Bronchial epithelial cell (primary cell): ENCODE results near the gene PPP2R3A. TPM values are rescaled to one million over a fixed set of nuclear protein-coding genes. Genes with fewer than 3 reads are reported as not detected.
"Not testable (repeated sequence)": the region's sequence is repeated elsewhere in the genome, so short reads cannot be mapped to it uniquely, and the experiment has no call there.

Experiments
- DNase-seq: peaks from one replicate; pipeline ENCODE4 v3.0.0-alpha.2; 2010; ENCODE audit warnings: low read depth
- FAIRE-seq: peaks from 2 replicates; lab custom pipeline; 2011; peaks lifted over from hg19 to GRCh38; lab: Jason Lieb, UNC
- H3K27me3 ChIP-seq: 2 replicates; pipeline ENCODE4 v1.5.1; 2011; ENCODE audit warnings: low read length; ENCODE audit not compliant: control insufficient read depth, insufficient read depth
- H3K36me3 ChIP-seq: 2 replicates; pipeline ENCODE4 v1.5.1; 2011; ENCODE audit warnings: low read length; ENCODE audit not compliant: control insufficient read depth, insufficient read depth
- H3K4me3 ChIP-seq: 2 replicates; pipeline ENCODE4 v1.5.1; 2011; ENCODE audit warnings: mild to moderate bottlenecking, low read depth, low read length, control low read depth
- total RNA-seq: library from RNA; depleted of rRNA; stranded (reverse); fragments of >200 nt; gene quantifications from 2 replicates; pipeline ENCODE4 v1.2.1, GENCODE V29; 2014
- TF ChIP-seq, protein P1 (sequence below): IDR thresholded peaks from 2 replicates; pipeline ENCODE4 v1.5.1; 2011; ENCODE audit warnings: mild to moderate bottlenecking, moderate library complexity, low read length, control low read depth, inconsistent platforms; ENCODE audit not compliant: insufficient read depth, severe bottlenecking

Gene PPP2R3A
- total RNA-seq, 1 donor from 2014 or later, result 4.2 TPM

DNA sequence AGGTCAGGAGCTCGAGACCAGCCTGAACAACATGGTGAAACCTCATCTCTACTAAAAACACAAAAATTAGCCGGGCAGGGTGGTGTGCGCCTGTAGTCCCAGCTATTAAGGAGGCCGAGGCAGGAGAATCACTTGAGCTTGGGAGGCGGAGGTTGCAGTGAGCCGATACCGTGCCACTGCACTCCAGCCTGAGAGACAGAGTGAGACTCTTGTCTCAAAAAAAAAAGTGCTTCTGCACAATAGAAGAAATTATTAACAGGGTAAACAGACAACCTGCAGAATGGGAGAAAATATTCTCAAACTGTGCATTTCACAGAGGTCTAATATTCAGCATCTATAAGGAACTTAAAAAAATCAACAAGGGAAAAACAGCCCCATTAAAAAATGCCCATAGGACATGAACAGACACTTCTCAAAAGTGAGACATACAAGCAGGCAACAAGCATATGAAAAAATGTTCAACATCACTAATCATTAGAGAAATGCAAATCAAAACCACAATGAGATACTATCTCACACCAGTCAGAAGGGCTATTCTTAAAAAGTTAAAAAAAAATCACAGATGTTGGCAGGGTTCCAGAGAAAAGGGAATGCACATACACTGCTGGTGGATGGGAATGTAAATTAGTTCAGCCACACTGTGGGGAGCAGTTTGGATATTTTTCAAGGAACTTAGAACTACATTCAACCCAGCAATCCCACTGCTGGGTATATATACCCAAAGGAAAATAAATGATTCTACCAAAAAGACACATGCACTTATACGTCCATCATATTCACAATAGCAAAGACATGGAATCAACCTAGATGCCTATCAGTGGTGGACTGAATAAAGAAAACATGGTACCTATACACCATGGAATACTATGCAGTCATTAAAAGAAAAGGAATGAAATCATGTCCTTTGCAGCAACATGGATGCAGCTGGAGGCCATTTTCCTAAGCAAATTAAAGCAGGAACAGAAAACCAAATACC lies 155.1 kb downstream of the PPP2R3A start:
- TF ChIP-seq, protein P1, sequence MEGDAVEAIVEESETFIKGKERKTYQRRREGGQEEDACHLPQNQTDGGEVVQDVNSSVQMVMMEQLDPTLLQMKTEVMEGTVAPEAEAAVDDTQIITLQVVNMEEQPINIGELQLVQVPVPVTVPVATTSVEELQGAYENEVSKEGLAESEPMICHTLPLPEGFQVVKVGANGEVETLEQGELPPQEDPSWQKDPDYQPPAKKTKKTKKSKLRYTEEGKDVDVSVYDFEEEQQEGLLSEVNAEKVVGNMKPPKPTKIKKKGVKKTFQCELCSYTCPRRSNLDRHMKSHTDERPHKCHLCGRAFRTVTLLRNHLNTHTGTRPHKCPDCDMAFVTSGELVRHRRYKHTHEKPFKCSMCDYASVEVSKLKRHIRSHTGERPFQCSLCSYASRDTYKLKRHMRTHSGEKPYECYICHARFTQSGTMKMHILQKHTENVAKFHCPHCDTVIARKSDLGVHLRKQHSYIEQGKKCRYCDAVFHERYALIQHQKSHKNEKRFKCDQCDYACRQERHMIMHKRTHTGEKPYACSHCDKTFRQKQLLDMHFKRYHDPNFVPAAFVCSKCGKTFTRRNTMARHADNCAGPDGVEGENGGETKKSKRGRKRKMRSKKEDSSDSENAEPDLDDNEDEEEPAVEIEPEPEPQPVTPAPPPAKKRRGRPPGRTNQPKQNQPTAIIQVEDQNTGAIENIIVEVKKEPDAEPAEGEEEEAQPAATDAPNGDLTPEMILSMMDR, result no peak
- DNase-seq (no peak), FAIRE-seq (no peak)
- Histone ChIP-seq H3K27me3 (no peaks in the 10 kb centered on the region), H3K36me3 (no peaks in the 10 kb centered on the region), H3K4me3 (no peak overlapping the region)

GRCh38 chr3:136122006-136122405 lies 156.5 kb downstream of the PPP2R3A start:
- TF ChIP-seq, protein P1, result no peak
- Histone ChIP-seq H3K36me3 (no peaks in the 10 kb centered on the region), H3K4me3 (no peak overlapping the region), H3K27me3 (no peaks in the 10 kb centered on the region)
- FAIRE-seq (no peak), DNase-seq (peak; percentile 38)

DNA sequence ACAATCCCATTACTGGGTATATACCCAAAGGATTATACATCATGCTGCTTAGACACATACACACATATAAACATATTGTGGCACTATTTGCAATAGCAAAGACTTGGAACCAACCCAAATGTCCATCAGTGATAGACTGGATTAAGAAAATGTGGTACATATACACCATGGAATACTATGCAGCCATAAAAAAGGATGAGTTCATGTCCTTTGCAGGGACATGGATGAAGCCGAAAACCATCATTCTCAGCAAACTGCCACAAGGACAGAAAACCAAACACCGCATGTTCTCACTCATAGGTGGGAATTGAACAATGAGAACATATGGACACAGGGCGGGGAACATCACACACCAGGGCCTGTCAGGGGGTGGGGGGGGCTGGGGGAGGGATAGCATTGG lies 166.1 kb downstream of the PPP2R3A start:
- H3K27me3 ChIP-seq, DNase-seq, FAIRE-seq, H3K4me3 ChIP-seq, H3K36me3 ChIP-seq: not testable (repeated sequence)

GRCh38 chr3:136134091-136134490 lies 168.6 kb downstream of the PPP2R3A start:
- TF ChIP-seq, protein P1, result no peak
- H3K36me3 ChIP-seq, result no peaks in the 10 kb centered on the region

GRCh38 chr3:136135039-136135802 lies 169.7 kb downstream of the PPP2R3A start:
- TF ChIP-seq, protein P1, result no peak
- FAIRE-seq (no peak), DNase-seq (no peak)
- no peaks in the 10 kb centered on the region for H3K36me3 ChIP-seq
- no peak overlapping the region for H3K4me3 ChIP-seq
- H3K27me3 ChIP-seq, result no peaks in the 10 kb centered on the region

More at GRCh38 chr3:136134091-136134490, 168.6 kb downstream of the PPP2R3A start:
- no peak overlapping the region for H3K4me3 ChIP-seq
- DNase-seq, result no peak
- no peaks in the 10 kb centered on the region for H3K27me3 ChIP-seq
- no peak for FAIRE-seq

DNA sequence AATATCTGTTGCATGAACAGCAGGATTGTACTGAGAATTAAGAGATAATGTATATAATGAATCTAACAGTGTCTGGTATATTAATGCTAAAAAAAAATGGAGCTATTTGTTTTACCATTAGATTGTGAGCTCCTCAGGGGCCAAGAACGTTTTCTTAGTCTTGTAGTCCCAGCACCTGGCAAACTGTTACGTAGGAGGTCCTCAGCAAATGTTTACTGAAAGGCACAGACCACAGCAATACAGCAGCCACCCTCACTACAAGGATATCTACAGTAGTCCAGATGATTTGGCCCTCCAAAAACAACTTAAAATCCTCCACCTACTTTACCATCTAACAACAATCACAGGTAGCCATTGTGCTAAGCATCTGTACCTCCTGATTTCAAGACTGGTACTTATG lies 170.9 kb downstream of the PPP2R3A start:
- TF ChIP-seq, protein P1, result no peak
- H3K4me3 ChIP-seq, result no peak overlapping the region
- DNase-seq (no peak), FAIRE-seq (no peak)
- no peaks in the 10 kb centered on the region for H3K36me3 ChIP-seq
- no peaks in the 10 kb centered on the region for H3K27me3 ChIP-seq
